Measurements from ENCODE around the gene MYO9B. TPM values are rescaled to one million over a fixed set of nuclear protein-coding genes. Genes with fewer than 3 reads are reported as not detected.
A peak's percentile ranks its signal among the peaks of the same experiment; 100 is the strongest.

MYO9B gene
- total and polyA plus RNA-seq, 9 of the 15 experiments (the other 6 are each of a cell fraction or from before 2014, with no cell fraction given), result 2.4 to 77.6 (median 23.0) TPM

GRCh38 chr19:17109300-17109699 is 33.7 kb downstream of the MYO9B start:
- no peak overlapping the region for H3K4me2 ChIP-seq (ENCODE audit: insufficient read depth, low read length)
- BruUV-seq (replicated peaks), result no TSS peak

More at GRCh38 chr19:17109300-17109699, 33.7 kb downstream of the MYO9B start:
- no peaks in the 10 kb centered on the region for H3K9me1 ChIP-seq (ENCODE audit: control insufficient read depth, insufficient read depth, low read length)
- FAIRE-seq, result no peak
- no peak for ATAC-seq
- no peak overlapping the region for H2AFZ ChIP-seq (ENCODE audit: low read depth, low read length)
- H3K9ac ChIP-seq (ENCODE audit: insufficient read depth in 1 of 2, low read depth in 2 of 2, low read length in 2 of 2), result no peak overlapping the region
- H3K79me2 ChIP-seq (ENCODE audit: control insufficient read depth, insufficient read depth, low read length), result peaks cover 14% of the 10 kb centered on the region
- in situ Hi-C loops (cut with MboI) (no loop called here), intact Hi-C loops (cut with micrococcal nuclease) (no loop called here)
- TF ChIP-seq THRB (CRISPR knock-in tag; conservative IDR thresholded peaks at IDR 0.05), result no peak
- peak; percentile 53; the same call in 1 of the 2 replicates for TF ChIP-seq BCOR (IDR thresholded peaks at IDR 0.05)
- TF ChIP-seq TAF15 (IDR thresholded peaks at IDR 0.05; ENCODE audit: low read depth, low read length), result no peak
- 0 out of 2 replicates have a peak, but pooled peaks have one; percentile 44 for TF ChIP-seq ADNP (tag; IDR thresholded peaks at IDR 0.05)
- peak; percentile 75 for TF ChIP-seq RBM25 (IDR thresholded peaks at IDR 0.05; ENCODE audit: low read depth, low read length, severe bottlenecking)
- TF ChIP-seq NFE2L1 (tag; IDR thresholded peaks at IDR 0.05; ENCODE audit: borderline replicate concordance, low read depth), result no peak
- TF ChIP-seq KDM1A (IDR thresholded peaks at IDR 0.05), result peak; percentile 30 to 36; a peak in 2 of 4 replicates
- TF ChIP-seq EP400 (IDR thresholded peaks at IDR 0.05), result no peak
- no peak for TF ChIP-seq ZFP91 (CRISPR knock-in tag; IDR thresholded peaks at IDR 0.05)
- H3K4me1 ChIP-seq (replicated peaks in 1 of 2; ENCODE audit: control insufficient read depth in 2 of 2, insufficient read depth in 2 of 2, low read length in 2 of 2), result peaks cover 0 to 24% of the 10 kb centered on the region in 2 experiments; a peak in 2 of 5 replicates
- ChIA-PET CTCF (ENCODE audit: low intra/inter-chr PET ratio) (no interaction called here), POLR2A (no interaction called here)
- H3K36me3 ChIP-seq (ENCODE audit: control insufficient read depth, insufficient read depth, low read length), result peaks cover 51% of the 10 kb centered on the region; the same call in 2 of the 3 replicates
- 81% methylated on average over 9 of the region's 9 CpGs for WGBS (ENCODE audit: insufficient coverage, low coverage, missing lambda C conversion rate)
- no peaks in the 10 kb centered on the region for H3K9me3 ChIP-seq (replicated peaks; ENCODE audit: control insufficient read depth, insufficient read depth, low read depth, low read length)
- no peak overlapping the region for H3K27ac ChIP-seq (ENCODE audit: extremely low read depth, low read depth, low read length)
- H4K20me1 ChIP-seq (replicated peaks; ENCODE audit: control insufficient read depth, insufficient read depth, low read length), result peaks cover 20% of the 10 kb centered on the region
- no peak for DNase-seq (ENCODE audit: extremely low read depth in 1 of 4, low spot score in 3 of 4)
- no peak overlapping the region for H3K4me3 ChIP-seq
- no peaks in the 10 kb centered on the region for H3K27me3 ChIP-seq (ENCODE audit: control insufficient read depth in 2 of 2, insufficient read depth in 2 of 2, low read length in 2 of 2)
